IPS-20b (cell line): ENCODE measurements around the gene KRTAP10-8.
"Not testable (repeated sequence)": the region's sequence is repeated elsewhere in the genome, so short reads cannot be mapped to it uniquely, and the experiment has no call there.

Experiments
- H3K27ac ChIP-seq: one replicate; pipeline ENCODE4 v1.5.1; 2013; ENCODE audit warnings: low read length
- H3K27me3 ChIP-seq: 2 replicates; pipeline ENCODE4 v1.6.1; 2013; ENCODE audit warnings: mild to moderate bottlenecking, low read length, inconsistent platforms; ENCODE audit not compliant: insufficient read depth
- H3K36me3 ChIP-seq: 2 replicates; pipeline ENCODE4 v1.6.1; 2013; ENCODE audit warnings: low read depth, mild to moderate bottlenecking, inconsistent platforms, low read length, moderate library complexity; ENCODE audit not compliant: insufficient read depth
- H3K4me1 ChIP-seq: 2 replicates; pipeline ENCODE4 v1.6.1; 2013; ENCODE audit warnings: mild to moderate bottlenecking, control low read depth, inconsistent platforms, low read length, moderate library complexity; ENCODE audit not compliant: insufficient read depth
- H3K4me3 ChIP-seq: 2 replicates; pipeline ENCODE4 v1.5.1; 2013; ENCODE audit warnings: mild to moderate bottlenecking, low read length, inconsistent platforms
- H3K9ac ChIP-seq: 2 replicates; pipeline ENCODE4 v1.6.1; 2013; ENCODE audit warnings: low read depth, mild to moderate bottlenecking, inconsistent platforms, low read length, moderate library complexity
- H3K9me3 ChIP-seq: 2 replicates; pipeline ENCODE4 v1.6.1; 2013; ENCODE audit warnings: mild to moderate bottlenecking, low read depth, low read length, inconsistent platforms; ENCODE audit not compliant: insufficient read depth

KRTAP10-8 gene

DNA sequence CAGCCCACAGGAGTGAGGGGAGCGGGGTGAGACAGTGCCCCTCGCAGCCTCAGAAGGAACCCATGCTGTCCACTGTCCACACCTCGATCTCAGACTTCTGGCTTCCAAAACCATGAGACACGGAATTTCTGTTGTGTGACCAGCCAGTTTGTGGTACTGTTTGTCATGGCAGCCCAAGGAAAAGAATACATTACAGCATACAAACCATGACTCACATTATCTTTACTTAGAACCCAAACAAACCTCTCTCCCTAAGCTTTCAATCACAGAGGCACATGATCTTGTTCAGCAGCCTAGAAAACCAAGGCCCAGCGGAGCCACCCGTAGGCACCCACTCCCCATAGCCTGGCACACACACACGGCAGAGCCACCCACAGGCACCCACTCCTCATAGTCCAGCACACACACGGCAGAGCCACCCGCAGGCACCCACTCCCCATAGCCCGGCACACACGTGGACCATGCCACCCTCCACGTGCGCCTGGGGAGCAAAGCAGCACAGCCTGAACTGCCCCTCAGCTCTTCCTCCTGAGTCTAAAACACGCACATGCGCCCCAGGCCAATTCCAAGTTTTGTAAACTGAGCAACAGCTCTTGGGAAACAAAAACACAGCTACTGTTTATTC is 38.8 kb upstream of the KRTAP10-8 start:
- peaks cover 6% of the 10 kb centered on the region for H3K9me3 ChIP-seq
- no peaks in the 10 kb centered on the region for H3K27me3 ChIP-seq
- H3K4me3 ChIP-seq = no peak overlapping the region
- H3K4me1 ChIP-seq = no peaks in the 10 kb centered on the region
- H3K27ac ChIP-seq = no peak overlapping the region
- H3K9ac ChIP-seq = no peak overlapping the region
- H3K36me3 ChIP-seq = no peaks in the 10 kb centered on the region

- H3K9me3 ChIP-seq, H3K27me3 ChIP-seq, H3K27ac ChIP-seq: not testable (repeated sequence)
Observed at GRCh38 chr21:44573630-44574456, 38.0 kb upstream of the KRTAP10-8 start, which contains the start of gene KRTAP10-4. TSS of gene KRTAP10-4 (plus strand) at chr21:44573729. CDS start at chr21:44573759, 30 bp downstream.

GRCh38 chr21:44574457-44575306 is 37.2 kb upstream of the KRTAP10-8 start:
- Histone ChIP-seq H3K27ac (no peak overlapping the region), H3K9ac (no peak overlapping the region), H3K9me3 (peaks cover 6% of the 10 kb centered on the region), H3K36me3 (no peaks in the 10 kb centered on the region), H3K27me3 (no peaks in the 10 kb centered on the region), H3K4me3 (no peak overlapping the region), H3K4me1 (no peaks in the 10 kb centered on the region)

More at GRCh38 chr21:44573630-44574456, 38.0 kb upstream of the KRTAP10-8 start, which contains the start of gene KRTAP10-4:
- H3K4me3 ChIP-seq, H3K4me1 ChIP-seq, H3K36me3 ChIP-seq, H3K9ac ChIP-seq: not testable (repeated sequence)

- Histone ChIP-seq H3K4me3 (no peak overlapping the region), H3K27ac (no peak overlapping the region), H3K9me3 (peaks cover 6% of the 10 kb centered on the region), H3K27me3 (no peaks in the 10 kb centered on the region), H3K9ac (no peak overlapping the region), H3K4me1 (no peaks in the 10 kb centered on the region), H3K36me3 (no peaks in the 10 kb centered on the region)
Observed at GRCh38 chr21:44575307-44576024, 36.4 kb upstream of the KRTAP10-8 start.

DNA sequence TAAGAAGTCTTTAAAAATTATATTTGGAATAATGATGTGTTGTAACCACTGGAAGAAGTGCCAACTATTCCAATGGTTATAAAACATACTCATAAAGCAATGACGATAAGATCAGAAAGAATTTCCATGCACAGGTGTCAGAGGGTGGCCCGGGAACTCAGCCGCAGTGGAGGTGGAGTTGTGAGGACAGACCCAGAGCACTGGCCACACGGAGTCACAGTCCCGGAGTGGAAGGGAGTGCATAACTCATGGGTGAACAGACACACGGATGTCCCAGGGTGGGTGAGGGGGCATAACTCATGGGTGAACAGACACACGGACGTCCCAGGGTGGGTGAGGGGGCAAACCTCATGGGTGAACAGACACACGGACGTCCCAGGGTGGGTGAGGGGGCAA is 35.9 kb upstream of the KRTAP10-8 start:
- Histone ChIP-seq H3K9me3 (peaks cover 6% of the 10 kb centered on the region), H3K4me1 (no peaks in the 10 kb centered on the region), H3K9ac (no peak overlapping the region), H3K4me3 (no peak overlapping the region), H3K27ac (no peak overlapping the region), H3K36me3 (no peaks in the 10 kb centered on the region), H3K27me3 (no peaks in the 10 kb centered on the region)

DNA sequence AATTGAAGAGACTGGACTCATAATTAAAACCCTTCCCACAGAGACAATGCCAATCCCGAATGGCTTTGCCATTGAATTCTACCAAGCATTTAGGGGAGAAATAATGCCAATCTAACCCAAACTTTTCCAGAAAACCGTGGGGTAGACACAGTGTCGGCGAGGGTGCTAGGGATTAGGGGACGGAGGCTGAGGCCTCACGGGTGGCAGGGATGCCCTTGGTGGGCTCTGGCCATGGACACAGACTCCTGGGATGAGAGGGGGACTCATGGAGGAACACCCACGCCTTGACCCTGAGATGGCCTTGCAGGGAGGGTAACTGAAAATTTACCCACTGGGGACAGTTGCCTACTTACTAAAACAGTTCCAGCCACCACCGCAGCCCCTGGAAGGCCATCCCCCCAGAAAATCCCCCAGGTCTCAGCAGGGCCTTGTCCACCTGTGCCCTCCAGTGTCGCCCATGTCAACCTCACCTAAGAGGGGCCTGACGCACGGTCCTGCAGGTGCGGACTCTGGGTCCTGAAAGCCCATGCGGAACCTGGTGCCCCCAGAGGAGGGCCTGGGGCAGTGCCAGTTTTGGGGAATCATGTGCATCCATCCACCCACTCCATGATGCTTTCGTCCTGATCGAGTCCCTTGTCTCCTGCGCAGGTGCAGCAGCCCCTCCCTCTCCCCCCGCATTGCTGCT is 33.4 kb upstream of the KRTAP10-8 start:
- H3K9me3 ChIP-seq = peaks cover 6% of the 10 kb centered on the region
- H3K9ac ChIP-seq = no peak overlapping the region
- no peaks in the 10 kb centered on the region for H3K27me3 ChIP-seq
- no peak overlapping the region for H3K27ac ChIP-seq
- no peaks in the 10 kb centered on the region for H3K4me1 ChIP-seq
- H3K4me3 ChIP-seq = no peak overlapping the region
- H3K36me3 ChIP-seq = no peaks in the 10 kb centered on the region

DNA sequence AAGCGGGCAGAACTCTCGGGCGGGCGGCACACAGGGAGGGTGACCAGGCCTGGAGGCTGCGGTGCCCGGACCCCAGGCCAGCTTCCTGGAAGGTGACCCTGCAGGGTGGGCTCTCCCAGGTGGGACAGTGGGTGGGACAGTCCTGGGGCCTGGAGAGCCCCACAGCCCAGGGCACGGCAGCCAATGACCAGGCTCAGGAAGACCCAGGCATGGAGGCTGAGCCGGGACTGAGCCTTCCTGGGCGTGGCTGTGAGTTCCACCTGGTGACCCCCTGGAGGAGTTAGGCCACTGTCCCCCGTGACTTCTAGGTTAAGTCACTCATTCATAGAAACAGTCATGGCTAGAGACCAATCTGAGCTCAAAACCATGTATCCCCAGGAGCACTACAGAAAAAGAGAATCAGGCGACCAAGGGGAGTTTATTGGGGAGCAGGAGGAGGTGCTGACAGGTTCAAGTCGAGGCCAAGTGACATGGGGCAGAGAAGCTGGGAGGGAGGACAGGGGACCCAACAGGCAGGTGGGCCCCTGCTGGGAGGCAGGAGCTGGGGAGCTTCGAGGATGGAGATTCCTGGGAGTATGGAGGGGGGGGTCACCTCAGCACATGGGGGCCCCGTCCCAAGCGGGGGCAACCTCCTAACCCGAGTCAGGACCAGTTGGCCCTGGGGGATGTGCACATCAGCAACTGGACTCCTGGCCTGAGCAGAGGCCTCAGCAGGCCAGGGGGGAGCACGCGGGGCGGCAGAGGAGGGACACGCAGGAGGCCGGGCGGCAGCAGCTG is 32.6 kb upstream of the KRTAP10-8 start:
- Histone ChIP-seq H3K36me3 (no peaks in the 10 kb centered on the region), H3K27ac (no peak overlapping the region), H3K9ac (no peak overlapping the region), H3K4me1 (no peaks in the 10 kb centered on the region), H3K4me3 (no peak overlapping the region), H3K27me3 (no peaks in the 10 kb centered on the region), H3K9me3 (peaks cover 6% of the 10 kb centered on the region)

- no peaks in the 10 kb centered on the region for H3K4me1 ChIP-seq
- no peak overlapping the region for H3K9ac ChIP-seq
- H3K36me3 ChIP-seq = no peaks in the 10 kb centered on the region
- H3K4me3 ChIP-seq = no peak overlapping the region
- H3K27me3 ChIP-seq = no peaks in the 10 kb centered on the region
- no peak overlapping the region for H3K27ac ChIP-seq
- peaks cover 6% of the 10 kb centered on the region for H3K9me3 ChIP-seq
Observed at GRCh38 chr21:44579833-44580144, 32.1 kb upstream of the KRTAP10-8 start.

GRCh38 chr21:44580231-44580821 is 31.6 kb upstream of the KRTAP10-8 start, which contains the start of gene KRTAP10-5:
TSS of gene KRTAP10-5 (minus strand) at chr21:44580604. CDS start at chr21:44580578, 26 bp downstream.
- not testable (repeated sequence) for H3K9me3 ChIP-seq, H3K4me1 ChIP-seq, H3K27ac ChIP-seq, H3K9ac ChIP-seq, H3K4me3 ChIP-seq, H3K36me3 ChIP-seq, H3K27me3 ChIP-seq

DNA sequence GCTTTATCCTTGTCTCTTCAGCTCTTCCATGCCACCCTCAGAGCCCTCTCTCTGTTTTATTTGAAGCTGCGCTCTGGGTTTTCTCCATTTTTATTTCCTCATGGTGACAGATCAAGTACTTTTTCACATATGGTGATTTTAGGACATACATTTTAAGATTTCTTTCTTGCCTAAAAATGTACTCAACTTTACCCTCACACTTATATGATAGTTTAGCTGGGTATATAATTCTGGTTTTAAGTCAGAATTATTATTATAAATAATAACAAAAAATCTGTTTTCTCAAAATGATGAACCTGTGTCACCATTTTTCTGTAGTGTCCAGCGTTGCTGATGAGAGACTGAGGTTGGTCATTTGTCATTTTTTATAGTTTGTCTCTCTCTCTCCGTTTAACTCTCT is 30.7 kb upstream of the KRTAP10-8 start:
- Histone ChIP-seq H3K27me3 (no peaks in the 10 kb centered on the region), H3K4me1 (no peaks in the 10 kb centered on the region), H3K36me3 (no peaks in the 10 kb centered on the region), H3K9ac (no peak overlapping the region), H3K9me3 (peaks cover 6% of the 10 kb centered on the region), H3K27ac (no peak overlapping the region), H3K4me3 (no peak overlapping the region)
